ENCODE data around the gene RNF214.
A peak's percentile ranks its signal among the peaks of the same experiment; 100 is the strongest.
"Not testable (repeated sequence)": the region's sequence is repeated elsewhere in the genome, so short reads cannot be mapped to it uniquely, and the experiment has no call there.

RNF214 gene

DNA sequence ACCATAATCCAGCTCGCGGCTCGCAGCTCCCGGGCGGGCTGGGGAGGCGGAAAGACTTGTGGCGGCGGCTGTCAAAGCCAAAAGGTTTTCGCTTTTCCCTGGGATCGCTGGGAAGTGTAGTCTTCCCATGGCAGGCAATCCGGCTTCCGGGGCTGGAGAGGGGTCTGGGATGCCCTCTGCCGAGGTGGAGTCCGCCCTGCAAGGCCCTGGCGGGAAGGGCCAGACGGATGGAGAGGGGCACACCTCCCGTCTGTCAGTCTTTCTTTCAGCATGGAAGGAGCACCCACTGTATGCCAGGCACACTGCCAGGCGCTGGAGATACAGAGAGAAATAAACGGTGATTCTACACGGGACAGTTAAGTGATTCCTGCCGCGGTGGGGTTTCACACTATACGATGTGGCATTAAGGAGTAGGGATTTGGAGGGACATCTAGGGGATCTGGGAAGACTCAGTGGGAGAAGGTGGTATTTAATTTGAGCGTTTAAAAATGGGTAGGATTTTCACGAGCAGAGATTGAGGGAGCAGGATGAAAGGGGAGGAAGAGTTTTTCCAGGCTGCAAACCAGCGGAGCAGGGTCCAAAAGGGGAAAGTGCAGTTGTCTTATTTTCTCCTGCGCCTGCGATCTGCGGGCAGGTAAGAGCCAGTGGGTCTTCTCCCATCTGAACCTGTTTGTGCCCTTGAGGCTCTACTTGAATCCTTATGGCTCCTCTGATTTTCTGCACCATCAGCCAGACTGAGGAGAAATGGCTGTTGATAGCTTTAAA is 83.9 kb downstream of the RNF214 start, which contains the start of gene BACE1:
BACE1 (minus strand) TSS at position 60 of the 765 bp plus-strand sequence. CDS start 461 bp downstream, outside the sequence.
- no peak for DNase-seq (ENCODE audit: low read depth)

DNA sequence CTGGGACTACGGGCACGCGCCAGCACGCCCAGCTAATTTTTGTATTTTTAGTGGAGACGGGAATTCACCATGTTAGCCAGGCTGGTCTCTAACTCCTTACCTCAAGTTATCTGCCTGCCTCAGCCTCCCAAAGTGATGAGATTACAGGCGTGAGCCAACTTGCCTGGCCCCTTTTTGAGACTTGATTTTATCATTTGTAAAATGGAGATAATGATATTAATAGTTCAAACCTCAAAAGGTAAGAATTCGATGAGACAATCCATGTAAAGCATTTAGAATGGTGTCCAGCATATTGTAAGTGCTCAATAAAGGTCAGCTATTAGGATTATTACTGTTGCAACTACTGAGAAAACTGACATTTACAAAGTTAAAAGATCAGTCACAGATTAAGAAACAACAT is 86.3 kb downstream of the RNF214 start:
- no peak for DNase-seq (ENCODE audit: low read depth)

DNA sequence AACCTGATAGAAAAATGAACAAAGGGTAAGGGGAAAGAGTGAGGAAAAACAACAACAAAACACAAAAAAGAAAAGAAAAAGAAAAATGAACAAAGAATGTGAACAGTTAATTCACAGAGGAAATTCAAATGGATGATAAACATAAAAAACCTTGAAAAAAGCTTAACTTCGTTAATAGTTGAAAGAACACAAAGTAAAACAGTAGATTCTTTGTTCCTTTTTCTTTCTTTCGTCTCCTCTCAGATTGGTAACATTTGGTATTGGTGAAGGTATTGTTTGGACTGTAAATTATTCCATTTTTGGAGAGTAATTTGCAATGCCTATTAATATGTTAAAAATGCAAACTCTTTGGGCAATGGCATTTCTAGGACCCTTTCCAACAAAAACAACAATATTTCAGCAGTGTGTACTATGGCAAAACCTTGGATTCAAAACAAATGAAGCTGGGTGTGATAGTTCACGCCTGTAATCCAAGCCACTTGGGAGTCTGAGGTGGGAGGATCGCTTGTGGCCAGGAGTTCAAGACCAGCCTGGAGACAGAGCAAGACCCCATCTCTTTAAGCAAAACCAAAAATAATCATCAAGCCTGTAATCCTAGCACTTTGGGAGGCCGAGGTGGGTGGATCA is 86.9 kb downstream of the RNF214 start:
- DNase-seq (ENCODE audit: low read depth), result no peak

DNA sequence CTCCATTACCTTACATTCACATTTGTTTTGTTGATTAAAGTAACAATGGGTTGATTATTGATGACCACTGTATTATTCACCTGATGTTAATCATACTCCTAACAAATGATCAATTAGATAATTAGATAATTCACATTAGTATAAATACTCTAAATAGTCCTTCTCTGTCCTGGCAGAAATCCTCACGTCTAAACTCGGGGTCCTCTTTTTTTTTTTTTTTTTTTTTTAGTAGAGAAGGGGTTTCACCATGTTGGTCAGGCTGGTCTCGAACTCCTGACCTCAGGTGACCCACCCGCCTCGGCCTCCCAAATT is 94.7 kb downstream of the RNF214 start:
- not testable (repeated sequence) for DNase-seq (ENCODE audit: low read depth)

DNA sequence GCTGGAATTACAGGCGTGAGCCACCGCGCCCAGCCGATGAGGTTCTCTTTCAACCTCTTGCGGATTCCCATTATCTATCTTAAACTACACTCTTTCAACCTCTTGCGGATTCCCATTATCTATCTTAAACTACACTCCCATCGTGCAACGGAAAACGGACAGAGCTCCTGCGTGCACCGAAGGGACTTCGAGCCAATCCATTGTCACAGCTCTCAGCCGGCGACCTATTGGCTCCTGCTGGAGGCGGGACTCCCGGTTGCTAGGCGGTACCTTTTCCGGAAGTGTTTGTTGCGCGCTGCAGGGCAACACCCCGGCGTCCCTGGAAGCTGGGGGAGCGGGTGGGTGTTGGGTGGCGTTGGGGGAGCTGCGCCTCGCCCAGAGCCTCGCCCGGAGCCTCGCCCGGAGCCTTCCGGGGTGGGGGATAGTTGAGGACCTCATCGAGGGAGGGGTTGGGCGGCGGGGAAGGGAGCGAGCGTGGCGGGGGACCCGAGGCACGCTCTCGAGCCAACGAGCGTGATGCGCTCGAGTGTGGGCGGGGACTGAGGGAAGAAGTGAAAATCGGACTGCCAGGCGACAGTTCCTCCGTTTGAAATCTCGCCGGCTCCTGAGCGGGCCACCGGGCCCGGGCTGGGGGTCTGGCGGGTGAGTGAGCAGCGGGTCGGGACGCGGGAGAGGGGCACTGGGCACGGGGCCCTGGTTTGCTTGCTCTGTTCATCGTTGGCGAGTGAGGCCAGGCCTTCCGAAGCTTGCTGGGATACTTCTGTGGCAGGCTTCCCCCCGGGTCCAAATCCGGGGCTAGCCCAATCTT is 95.3 kb downstream of the RNF214 start, which contains the start of gene CEP164:
CEP164 (plus strand) TSS at position 288 of the 808 bp plus-strand sequence. CDS start 10,733 bp downstream, outside the sequence.
- peak; percentile 89 for DNase-seq (ENCODE audit: low read depth)

DNA sequence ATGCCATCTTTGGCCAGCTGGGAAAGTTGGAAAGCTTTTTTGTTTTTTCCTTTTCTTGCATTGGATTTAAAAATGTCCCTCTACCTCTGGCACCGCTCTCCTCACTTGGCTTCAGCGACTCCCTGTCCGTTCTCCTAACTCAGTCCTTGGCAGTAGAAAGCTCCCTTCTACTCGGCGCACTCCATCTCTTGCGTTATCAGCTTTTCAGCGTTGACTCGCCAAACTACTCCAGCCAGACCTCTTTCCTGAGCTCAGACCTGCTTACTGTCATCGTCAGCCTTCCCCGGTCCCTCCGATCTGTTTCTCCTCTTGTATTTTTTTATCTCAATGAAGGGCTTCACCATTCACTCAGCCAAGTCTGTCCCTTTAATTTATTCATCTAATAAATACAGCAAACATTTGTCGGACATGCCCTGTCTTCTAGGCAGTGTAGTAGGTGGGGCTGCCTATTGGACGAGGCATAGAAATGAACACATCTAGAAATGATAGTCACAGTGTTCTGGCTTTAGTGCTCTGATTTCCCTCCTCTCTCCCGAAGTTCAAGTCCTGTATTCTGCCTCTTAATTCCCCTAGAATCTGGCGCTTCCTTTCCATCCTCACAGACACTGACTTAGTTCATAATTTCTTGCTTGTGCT is 96.0 kb downstream of the RNF214 start:
- no peak for DNase-seq (ENCODE audit: low read depth)

DNA sequence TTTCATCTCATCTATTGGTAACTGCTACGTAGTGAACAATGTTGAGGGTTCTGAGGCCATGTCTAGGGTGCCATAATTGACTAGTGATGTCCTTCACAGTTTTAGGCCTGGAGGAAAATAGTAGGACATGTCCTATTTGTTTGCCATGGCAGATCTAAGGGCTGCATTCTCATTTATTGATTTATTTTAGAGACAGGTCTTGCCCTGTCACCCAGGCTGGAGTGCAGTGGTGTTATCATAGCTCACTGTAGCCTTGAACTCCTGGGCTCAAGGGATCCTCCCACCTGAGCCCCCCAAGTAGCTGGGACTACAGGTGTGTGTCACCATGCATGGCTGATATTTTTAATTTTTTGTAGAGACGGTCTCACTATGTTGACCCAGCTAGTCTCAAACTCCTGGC is 100.4 kb downstream of the RNF214 start:
- DNase-seq (ENCODE audit: low read depth), result no peak

GRCh38 chr11:117333917-117334316 is 101.4 kb downstream of the RNF214 start:
- no peak for DNase-seq (ENCODE audit: low read depth)

DNA sequence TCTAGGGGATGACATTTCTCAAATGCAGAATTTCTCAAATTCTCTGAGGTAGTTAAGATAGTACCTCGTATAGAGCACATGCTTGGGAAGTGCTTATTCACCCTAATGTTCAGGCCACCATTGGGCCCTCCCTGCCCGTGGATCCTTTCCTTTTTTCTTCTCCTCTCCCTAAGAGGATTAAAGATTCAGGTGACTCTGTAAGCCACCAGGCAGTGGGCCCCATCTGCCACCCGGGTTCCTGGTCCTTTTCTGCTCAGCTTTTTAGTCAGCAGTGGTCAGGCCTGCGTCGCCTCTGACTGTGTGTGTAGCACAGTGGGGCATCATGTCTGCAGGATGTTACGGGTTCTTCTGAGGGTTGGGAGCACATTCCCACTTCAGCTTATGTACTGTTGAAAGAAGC is 102.4 kb downstream of the RNF214 start:
- no peak for DNase-seq (ENCODE audit: low read depth)

DNA sequence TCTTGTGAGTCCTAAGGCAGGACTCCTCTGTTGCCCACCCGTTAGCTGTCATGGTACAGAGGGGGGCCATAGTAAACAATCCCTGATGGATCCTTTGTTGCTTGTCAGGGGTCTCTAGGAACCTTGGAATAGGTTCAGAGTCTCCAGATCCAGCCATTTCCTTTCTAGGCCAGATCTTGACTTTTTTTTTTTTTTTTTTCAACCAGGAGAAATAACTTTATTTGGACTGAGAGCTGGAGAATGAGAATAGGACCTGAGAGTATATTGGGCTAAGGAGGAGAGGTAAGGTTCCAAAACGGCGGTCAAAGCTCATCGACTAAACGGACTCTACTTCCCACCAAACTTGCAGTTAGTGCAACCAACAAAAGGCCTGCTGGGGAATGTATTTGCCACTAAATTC is 102.9 kb downstream of the RNF214 start:
- no peak for DNase-seq (ENCODE audit: low read depth)
